Measurements from ENCODE around the gene TRIM29.

Gene TRIM29

DNA sequence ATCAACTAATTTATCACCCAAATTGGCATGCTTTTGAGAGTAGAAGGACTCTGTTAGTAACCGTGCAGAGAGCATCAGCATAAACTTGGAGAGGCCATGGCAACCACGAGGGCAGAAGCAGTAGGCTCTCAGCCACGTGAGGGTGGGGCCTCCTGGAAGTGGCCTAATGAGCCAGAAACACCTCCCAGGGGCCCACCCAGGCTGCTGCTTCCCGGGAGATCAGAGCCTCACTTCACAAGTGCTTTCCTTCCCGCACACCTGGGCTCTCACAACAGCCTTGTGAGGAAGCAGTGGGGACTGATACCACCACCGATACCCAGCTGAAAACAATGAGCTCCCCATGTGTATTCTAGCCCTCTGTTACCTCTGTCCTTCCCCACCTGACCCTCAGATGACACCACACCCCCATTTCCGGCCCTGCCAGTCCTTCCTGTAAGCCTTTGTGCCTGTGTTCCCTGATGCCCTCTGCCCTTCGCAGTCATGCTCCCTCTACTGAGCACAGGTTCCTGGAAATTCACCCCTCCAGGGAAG, 17.0 kb downstream of the TRIM29 start:
- no peak for DNase-seq

GRCh38 chr11:120119121-120119520, 18.8 kb downstream of the TRIM29 start:
- DNase-seq: no peak

DNA sequence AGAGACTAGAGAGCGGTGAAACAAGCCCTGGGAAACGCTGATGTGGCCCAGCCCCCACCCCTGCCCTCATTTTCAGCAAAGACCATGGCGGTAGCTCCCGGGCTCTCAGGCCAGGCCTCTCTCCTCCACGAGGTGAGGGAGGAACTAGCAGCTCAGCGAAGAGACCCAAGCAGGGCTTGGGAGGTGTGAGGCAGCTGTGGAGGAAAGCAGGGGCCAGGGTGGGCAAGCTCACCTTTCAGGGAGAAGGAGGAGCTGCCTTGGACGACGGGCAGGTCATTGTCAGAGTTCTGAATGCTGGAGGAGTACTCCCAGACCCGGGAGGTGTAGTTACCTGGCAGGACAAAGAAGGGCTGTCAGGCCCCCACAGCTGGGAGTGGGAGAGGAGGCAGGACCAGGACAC, 19.9 kb downstream of the TRIM29 start:
- no peak for DNase-seq

DNA sequence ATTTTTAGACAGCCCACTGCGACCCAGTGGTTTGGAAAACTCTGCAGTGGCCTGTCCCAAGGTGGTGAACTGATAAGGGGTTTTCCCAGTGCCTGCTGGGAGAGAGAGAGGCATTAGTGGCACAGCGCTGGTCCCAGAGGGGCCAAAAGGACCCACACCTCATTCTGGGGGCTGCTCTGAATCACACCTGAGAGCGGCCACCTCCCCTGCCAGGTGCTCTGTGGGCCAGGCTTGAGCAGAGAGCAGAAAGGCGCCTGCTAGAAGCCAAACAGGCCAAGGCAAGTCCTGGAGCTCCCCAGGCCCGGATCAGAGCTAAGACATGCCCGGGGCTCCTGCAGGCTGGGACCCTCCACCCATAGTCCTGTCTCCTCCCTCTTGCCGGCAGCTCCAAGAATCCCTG, 20.9 kb downstream of the TRIM29 start:
- DNase-seq: no peak

GRCh38 chr11:120115272-120116000, 22.5 kb downstream of the TRIM29 start:
- no peak for DNase-seq

DNA sequence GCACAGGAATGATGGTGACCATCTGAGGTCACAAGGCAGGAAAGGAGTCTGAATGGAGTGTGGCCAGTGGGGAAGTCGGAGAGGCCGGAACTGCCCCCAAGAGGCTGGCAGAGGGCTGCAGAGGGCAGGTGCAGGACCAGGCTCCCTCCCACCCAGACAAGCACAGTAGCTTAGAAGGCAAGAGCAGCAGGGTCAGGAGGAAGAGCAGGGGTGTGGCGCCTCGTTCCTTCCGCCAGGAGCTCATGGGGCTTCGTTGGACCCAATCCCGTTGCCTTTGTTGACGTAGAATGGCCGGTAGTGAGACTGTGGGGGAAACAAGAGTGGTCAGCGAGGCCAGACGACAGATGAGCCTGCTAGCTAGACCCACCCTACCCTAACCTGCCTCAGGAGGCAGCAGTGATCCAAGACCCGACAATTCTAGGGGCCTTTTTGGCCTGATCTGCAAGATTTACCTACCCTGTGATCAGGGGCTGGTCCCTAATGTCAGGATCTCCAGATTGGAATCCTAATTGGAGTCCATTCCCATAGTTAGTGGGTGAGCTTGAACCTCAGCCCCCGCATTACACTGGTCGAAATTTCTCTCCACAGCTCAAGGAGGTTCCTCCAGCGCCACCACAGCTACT, 25.6 kb downstream of the TRIM29 start:
- DNase-seq: no peak

DNA sequence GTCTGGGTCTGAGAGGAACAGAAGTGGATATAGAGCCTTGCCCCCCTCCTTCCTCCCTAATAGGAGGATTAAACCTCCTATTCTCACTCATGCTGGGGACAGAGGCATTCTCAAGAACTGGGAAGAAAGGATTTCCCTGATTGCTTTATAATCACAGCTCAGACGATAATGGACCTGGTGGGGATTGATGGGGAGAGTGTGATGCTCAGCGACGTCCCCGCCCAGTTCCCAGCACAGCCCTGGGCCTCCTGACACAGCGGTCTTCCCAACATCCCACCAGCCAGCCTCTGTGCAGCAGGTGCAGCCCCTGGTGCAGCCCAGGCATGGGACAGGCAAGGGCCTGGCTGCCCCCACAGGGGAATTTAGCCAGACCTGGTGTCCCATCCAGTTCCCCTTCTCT, 28.4 kb downstream of the TRIM29 start:
- no peak for DNase-seq

GRCh38 chr11:120108785-120109168, 29.1 kb downstream of the TRIM29 start:
- no peak for DNase-seq

DNA sequence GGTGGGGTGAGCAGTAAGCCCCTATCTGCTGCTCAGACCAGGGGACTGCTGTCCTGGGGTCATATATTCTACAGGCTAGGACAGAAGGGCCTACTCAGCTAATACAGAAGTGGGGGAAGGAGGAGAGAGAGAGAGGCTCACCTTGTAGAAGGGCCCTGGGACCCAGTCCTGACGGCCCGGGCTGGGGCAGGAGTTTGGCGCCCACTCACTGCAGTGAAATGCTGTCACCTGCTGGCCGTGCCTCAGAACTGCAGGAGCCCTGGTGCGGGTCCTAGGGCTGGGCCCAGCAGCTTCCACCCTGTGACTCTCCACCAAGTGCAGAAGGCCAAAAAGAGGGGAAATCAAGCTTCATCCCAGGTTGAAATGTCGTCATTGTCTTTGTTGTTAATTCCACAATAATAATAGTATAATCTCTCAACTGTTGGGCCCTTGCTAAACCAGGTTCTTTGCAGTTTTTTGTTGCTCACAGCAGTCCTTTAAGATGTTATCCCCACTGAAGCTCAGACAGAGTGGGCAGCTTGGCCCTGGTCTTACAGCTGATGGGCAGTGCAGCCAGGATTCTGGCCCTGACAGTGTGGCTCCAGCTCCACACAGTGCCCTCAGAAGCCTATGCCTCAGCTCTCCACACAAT, 29.6 kb downstream of the TRIM29 start:
- peak; percentile 45 to 47 for DNase-seq

DNA sequence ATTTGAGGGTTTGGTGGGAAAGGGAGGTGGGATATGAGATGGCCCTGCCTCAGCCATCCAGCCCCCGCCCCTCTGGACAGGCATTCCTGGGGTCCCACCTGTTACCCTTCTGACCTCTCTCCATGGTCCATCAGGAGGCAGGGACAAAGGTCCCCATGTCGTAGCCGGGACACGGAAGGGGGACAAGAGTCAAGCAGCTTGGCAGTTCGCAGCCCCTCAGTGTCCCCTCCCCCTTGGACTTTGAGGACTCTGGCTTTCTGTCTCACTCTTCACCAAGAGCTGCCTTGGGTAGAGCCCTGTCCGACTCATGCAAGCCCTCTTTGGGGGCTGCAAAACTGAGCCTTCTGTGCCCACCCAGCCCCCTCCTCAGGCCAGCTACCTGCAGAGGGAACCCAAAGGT, 30.2 kb downstream of the TRIM29 start:
- no peak for DNase-seq

DNA sequence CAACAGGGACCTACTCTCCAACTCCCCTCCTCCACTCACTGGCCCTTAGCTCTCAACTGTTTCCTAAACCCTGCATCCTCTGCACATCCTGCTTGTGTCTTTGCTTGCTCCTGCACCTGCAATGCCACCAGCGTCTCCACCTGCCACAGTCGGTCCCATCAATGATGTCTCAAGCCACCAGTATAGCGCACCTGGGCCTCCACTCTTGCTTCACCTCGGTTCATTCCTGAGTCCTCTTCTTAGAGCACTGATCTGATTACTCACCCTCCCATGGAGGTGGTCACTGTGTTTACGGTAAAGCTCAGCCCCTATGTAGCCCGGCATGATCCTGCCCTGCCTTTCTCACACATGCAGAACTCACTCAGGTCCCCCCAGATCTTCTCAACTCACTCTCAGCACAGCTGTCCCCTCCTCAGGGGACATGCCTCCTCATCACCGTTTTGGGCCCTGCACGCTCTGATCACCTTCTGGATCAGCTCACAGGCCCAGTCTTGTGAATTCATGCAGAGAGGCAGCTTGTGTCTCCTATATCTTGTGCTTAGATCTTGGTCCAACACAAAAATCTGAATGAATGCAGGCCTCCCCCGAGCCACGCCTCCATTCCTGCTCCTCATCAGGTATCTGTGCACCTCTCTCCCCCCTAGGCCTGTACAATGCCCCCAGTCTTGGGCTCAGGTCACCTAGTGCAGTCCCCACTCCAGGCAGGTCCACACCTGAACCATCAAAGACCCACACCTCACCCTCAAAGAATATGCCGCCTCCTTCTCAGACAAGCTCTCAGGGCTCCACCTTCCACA, 31.4 kb downstream of the TRIM29 start:
- no peak for DNase-seq

GRCh38 chr11:120105576-120105975, 32.3 kb downstream of the TRIM29 start:
- no peak for DNase-seq

GRCh38 chr11:120104041-120104565, 33.8 kb downstream of the TRIM29 start:
- DNase-seq: no peak

- no peak for DNase-seq
Observed at GRCh38 chr11:120102864-120103122, 35.1 kb downstream of the TRIM29 start.

DNA sequence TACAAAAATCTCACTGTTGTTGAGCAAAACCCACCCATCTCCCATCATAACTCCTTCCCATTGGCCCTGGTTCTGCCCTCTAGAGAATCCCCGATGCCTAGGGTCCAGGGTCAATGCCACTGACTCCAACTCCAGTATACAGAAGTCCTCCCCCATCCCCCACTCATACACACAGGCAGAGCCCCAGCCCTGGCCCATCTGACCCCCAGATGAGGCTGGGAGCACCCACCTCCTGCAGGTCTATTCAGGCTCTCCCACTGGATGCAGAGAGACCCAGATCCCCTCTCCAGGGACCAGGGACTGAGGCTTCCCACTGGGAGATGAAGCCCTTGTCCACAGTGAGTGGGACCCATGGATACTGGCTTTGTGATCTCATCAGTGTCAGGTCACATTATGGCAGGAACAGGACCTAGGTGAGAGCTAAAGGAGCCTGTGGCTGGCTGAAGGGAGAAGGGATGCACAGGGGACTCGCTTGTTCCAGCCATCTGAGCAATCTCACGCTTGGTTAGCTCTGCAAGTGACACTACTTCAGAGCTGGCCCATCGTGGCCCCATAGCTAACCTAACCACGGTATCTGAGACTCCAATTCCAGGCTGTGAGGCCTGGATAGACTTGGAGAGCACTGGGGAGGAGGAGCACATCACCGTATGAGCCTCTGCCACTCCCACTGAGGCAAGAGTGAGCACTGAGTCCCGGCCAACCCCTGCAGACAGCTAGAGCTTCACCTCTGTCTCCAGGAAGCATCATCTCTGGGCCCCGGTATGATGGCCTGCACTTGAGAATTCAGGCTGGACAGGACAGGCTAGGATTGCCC, 35.7 kb downstream of the TRIM29 start:
- DNase-seq: no peak

GRCh38 chr11:120098503-120099020, 39.4 kb downstream of the TRIM29 start:
- DNase-seq: no peak

GRCh38 chr11:120097721-120098385, 40.1 kb downstream of the TRIM29 start:
- DNase-seq: no peak

DNA sequence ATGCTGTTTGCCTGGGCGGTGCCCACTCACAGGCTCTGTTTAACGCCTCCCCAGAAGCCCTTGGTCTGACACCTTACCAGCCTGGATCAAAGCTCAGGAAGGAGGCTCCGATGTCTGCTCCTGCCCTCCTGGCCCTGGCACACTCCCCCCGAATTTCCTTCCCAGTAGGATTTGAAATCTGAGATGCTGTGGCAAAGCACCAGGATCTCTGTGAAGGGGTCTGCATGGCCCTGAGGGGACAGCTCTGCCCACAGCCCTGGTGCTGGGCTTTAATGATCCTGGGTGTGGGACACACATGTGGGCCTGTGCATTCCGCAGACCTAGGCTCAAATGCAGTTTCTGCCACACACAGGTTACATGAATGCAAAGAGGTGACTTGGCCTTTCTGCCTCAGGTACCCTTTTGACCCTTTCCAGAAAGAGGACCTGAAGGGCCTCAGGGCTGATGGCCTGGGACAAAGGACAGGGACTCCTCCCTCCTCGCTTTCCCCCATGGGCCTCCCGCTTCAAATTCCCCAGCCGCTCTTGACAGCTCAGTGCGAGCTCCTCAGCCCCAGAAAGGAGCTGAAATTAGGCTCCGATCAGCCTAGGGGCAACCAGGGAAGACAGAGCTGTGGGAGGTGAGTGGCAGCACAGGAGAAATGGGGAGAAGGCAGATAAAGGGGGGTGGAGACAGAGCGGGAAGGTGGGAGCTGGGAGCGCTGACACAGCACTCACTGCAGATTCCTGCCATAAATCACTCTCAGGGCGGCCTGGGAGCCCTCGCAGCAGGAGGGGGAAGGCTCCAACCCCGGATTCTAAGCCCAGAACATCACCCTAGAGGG, 41.3 kb downstream of the TRIM29 start:
- no peak for DNase-seq

DNA sequence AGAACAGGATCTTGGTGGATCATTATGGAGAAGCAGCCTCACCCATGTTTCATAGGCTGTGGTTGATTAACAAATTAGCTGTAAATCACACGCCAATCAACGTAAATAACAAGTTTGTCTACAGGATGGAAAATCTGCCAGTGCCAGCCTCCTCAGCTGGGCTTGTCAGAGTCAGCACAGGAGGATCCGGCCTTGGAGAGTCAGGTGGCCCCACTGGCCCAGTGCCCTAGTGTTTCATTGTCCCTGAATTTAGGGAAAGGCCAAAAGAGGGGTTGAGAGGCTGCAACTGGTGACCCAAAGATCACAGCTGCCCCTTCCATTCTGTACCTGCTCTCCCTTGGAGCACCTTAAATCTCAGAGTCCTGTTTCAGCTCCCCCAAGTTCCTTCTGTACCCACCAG, 42.4 kb downstream of the TRIM29 start:
- no peak for DNase-seq

DNA sequence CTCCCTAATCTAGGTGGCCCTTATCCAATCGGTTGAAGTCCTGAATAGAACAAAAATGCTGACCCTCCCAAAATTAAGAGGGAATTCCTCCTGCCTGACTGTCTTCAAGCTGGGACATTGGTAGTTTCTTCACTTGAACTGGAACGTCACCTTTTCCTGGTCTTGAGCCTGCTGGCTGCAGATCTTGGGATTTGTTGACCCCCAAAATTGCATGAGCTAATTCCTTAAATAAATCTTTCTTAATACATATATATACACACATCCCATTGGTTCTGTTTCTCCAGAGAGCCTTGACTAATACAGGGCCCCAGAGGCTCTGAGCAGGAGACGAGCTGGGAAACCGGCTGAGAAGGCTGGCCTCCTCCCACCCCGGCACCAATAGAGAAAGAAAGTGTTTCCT, 46.2 kb downstream of the TRIM29 start:
- no peak for DNase-seq

- DNase-seq: no peak
Observed at GRCh38 chr11:120091121-120091520, 46.8 kb downstream of the TRIM29 start.

Measured in CD4-positive, alpha-beta T cell treated with Interleukin-4 for 1 hour (primary cell).